Measurements from ENCODE around the gene PCDH10. TPM values are rescaled to one million over a fixed set of nuclear protein-coding genes. Genes with fewer than 3 reads are reported as not detected.

The PCDH10 gene
- total and polyA plus RNA-seq, 8 donors: 0.06 to 9.4 (median 0.50) TPM; not detected in 3

GRCh38 chr4:133147921-133148689 lies 989 bp upstream of the PCDH10 start:
- H3K27ac ChIP-seq: no peak overlapping the region
- H3K9me3 ChIP-seq: peaks cover 0 to 15% (median 0%) of the 10 kb centered on the region in 4 donors
- peaks cover 5 to 89% (median 70%) of the 10 kb centered on the region in 3 donors for H3K27me3 ChIP-seq
- H3K4me1 ChIP-seq: peaks cover 46 to 73% (median 67%) of the 10 kb centered on the region in 4 donors
- TF ChIP-seq POLR2AphosphoS5 (IDR thresholded peaks at IDR 0.05) (no peak), POLR2A (IDR thresholded peaks at IDR 0.05) (no peak), CTCF (IDR thresholded peaks at IDR 0.05) (no peak), EP300 (IDR thresholded peaks at IDR 0.05) (no peak)
- peak overlapping the region; percentile 39 to 51 (median 46) for H3K4me3 ChIP-seq
- WGBS, 5 donors: 3 to 6% (median 5%) methylated on average over 47 to 54 of the region's 54 CpGs
- H3K36me3 ChIP-seq: no peaks in the 10 kb centered on the region
- intact Hi-C loops (cut with DNase I; ENCODE audit: low total_unique reads): no loop called here
- DNase-seq: peak in 1 of 2 donors; percentile 69

DNA sequence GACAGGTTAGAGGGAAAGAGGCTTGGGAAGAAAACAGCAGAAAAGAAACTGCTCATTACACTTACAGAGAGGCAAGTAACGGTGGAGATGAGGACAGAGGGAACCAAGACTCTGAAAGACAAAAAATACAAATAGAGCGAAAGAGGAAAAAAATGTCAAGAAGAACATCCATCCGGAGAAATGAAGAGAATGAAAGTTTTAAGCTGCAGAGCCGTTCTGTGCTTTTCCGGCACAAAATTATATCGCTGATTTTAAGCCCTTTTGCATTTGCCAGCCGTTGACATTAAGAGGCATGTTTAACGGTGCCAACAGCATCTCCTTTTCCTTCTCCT lies 236 bp downstream of the PCDH10 start:
- Histone ChIP-seq H3K27ac (no peak overlapping the region), H3K4me3 (peak overlapping the region; percentile 39 to 51 (median 46)), H3K9me3 (peaks cover 0 to 15% (median 0%) of the 10 kb centered on the region in 4 donors), H3K27me3 (peaks cover 5 to 96% (median 82%) of the 10 kb centered on the region in 3 donors), H3K4me1 (peaks cover 46 to 78% (median 68%) of the 10 kb centered on the region in 4 donors), H3K36me3 (no peaks in the 10 kb centered on the region)
- intact Hi-C loops (cut with DNase I; ENCODE audit: low total_unique reads): no loop called here
- 6 to 10% (median 7%) methylated on average over 8 of the region's 8 CpGs for WGBS, 5 donors
- TF ChIP-seq CTCF (IDR thresholded peaks at IDR 0.05) (no peak), POLR2A (IDR thresholded peaks at IDR 0.05) (no peak), EP300 (IDR thresholded peaks at IDR 0.05) (no peak), POLR2AphosphoS5 (IDR thresholded peaks at IDR 0.05) (no peak)
- no peak for DNase-seq

DNA sequence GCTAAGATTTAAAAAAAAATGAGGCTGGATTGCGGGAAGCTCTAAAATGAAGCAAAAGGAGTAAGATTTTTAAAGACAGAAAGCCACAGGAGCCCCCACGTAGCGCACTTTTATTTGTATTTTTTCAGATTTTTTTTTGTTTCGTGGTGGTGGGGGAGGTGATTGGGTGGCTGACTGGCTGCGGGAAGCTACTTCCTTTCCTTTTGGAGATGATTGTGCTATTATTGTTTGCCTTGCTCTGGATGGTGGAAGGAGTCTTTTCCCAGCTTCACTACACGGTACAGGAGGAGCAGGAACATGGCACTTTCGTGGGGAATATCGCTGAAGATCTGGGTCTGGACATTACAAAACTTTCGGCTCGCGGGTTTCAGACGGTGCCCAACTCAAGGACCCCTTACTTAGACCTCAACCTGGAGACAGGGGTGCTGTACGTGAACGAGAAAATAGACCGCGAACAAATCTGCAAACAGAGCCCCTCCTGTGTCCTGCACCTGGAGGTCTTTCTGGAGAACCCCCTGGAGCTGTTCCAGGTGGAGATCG lies 908 bp downstream of the PCDH10 start:
- TF ChIP-seq POLR2A (IDR thresholded peaks at IDR 0.05): no peak
- no peak for TF ChIP-seq CTCF (IDR thresholded peaks at IDR 0.05)
- TF ChIP-seq POLR2AphosphoS5 (IDR thresholded peaks at IDR 0.05): no peak
- no peak for TF ChIP-seq EP300 (IDR thresholded peaks at IDR 0.05)
- peak overlapping the region; percentile 39 to 51 (median 46) for H3K4me3 ChIP-seq
- no peak overlapping the region for H3K27ac ChIP-seq
- peaks cover 5 to 93% (median 82%) of the 10 kb centered on the region in 3 donors for H3K27me3 ChIP-seq
- peak in 1 of 2 donors; percentile 14 for DNase-seq
- H3K4me1 ChIP-seq: peaks cover 46 to 78% (median 68%) of the 10 kb centered on the region in 4 donors
- intact Hi-C loops (cut with DNase I; ENCODE audit: low total_unique reads): no loop called here
- WGBS, 5 donors: 4 to 10% (median 5%) methylated on average over 9 to 17 of the region's 17 CpGs
- H3K36me3 ChIP-seq: no peaks in the 10 kb centered on the region
- peaks cover 0 to 15% (median 0%) of the 10 kb centered on the region in 4 donors for H3K9me3 ChIP-seq

GRCh38 chr4:133150486-133151340 lies 1.6 kb downstream of the PCDH10 start:
- Histone ChIP-seq H3K4me3 (peak overlapping the region; percentile 39 to 51 (median 46)), H3K27me3 (peaks cover 5 to 85% (median 82%) of the 10 kb centered on the region in 3 donors), H3K9me3 (peaks cover 0 to 15% (median 0%) of the 10 kb centered on the region in 4 donors), H3K36me3 (no peaks in the 10 kb centered on the region), H3K27ac (peak overlapping the region in 2 of 5 donors; percentile 15 to 50), H3K4me1 (peaks cover 46 to 78% (median 68%) of the 10 kb centered on the region in 4 donors)
- intact Hi-C loops (cut with DNase I; ENCODE audit: low total_unique reads): no loop called here
- WGBS, 5 donors: 2 to 5% (median 4%) methylated on average over 35 to 63 of the region's 63 CpGs
- peak in 1 of 2 donors; percentile 46 for DNase-seq
- TF ChIP-seq EP300 (IDR thresholded peaks at IDR 0.05) (no peak), POLR2A (IDR thresholded peaks at IDR 0.05) (no peak), CTCF (IDR thresholded peaks at IDR 0.05) (no peak), POLR2AphosphoS5 (IDR thresholded peaks at IDR 0.05) (no peak)
